Fibroblast of lung (primary cell): Measurements from ENCODE around the gene CLUH. TPM values are rescaled to one million over a fixed set of nuclear protein-coding genes. Genes with fewer than 3 reads are reported as not detected.

Experiments used
- DNase-seq, 2 donors: peaks; one replicate each; pipeline versions ENCODE4 v3.0.0 to v3.0.0-alpha.2; 2010; ENCODE audit warnings: low read depth in 2 of 2
- H2AFZ ChIP-seq: 2 replicates; pipeline ENCODE4 v1.5.1; 2012; ENCODE audit warnings: low read length, control low read depth, inconsistent platforms
- H3K27ac ChIP-seq: 2 replicates; pipeline ENCODE4 v1.5.1; 2011; ENCODE audit warnings: low read length, control low read depth; ENCODE audit not compliant: insufficient read depth
- H3K27me3 ChIP-seq: 2 replicates; pipeline ENCODE4 v1.5.1; 2011; ENCODE audit warnings: mild to moderate bottlenecking, low read length; ENCODE audit not compliant: control insufficient read depth, insufficient read depth
- H3K36me3 ChIP-seq: 2 replicates; pipeline ENCODE4 v1.5.1; 2011; ENCODE audit warnings: low read length; ENCODE audit not compliant: control insufficient read depth, insufficient read depth
- H3K4me1 ChIP-seq: 2 replicates; pipeline ENCODE4 v1.5.1; 2011; ENCODE audit warnings: low read length; ENCODE audit not compliant: control insufficient read depth, insufficient read depth; ENCODE audit errors: extremely low read depth
- H3K4me2 ChIP-seq: 2 replicates; pipeline ENCODE4 v1.5.1; 2011; ENCODE audit warnings: low read length, control low read depth; ENCODE audit not compliant: insufficient read depth; ENCODE audit errors: extremely low read depth
- H3K4me3 ChIP-seq, 4 experiments: fragments of 200-600 bp in 1 of 4; sonication (generic) in 1 of 4; replicated peaks in 1 of 4; 2 replicates each; pipeline ENCODE4 v1.5.1; 2011 to 2016; ENCODE audit warnings: low read length in 4 of 4, low read depth in 3 of 4, mild to moderate bottlenecking in 3 of 4, control low read depth in 2 of 4, inconsistent platforms in 1 of 4, mixed read lengths in 1 of 4; ENCODE audit not compliant: insufficient read depth in 1 of 4; ENCODE audit errors: control extremely low read depth in 1 of 4
- H3K79me2 ChIP-seq: 2 replicates; pipeline ENCODE4 v1.5.1; 2012; ENCODE audit warnings: mild to moderate bottlenecking, low read length, inconsistent platforms; ENCODE audit not compliant: control insufficient read depth, insufficient read depth
- H3K9ac ChIP-seq: 2 replicates; pipeline ENCODE4 v1.5.1; 2011; ENCODE audit warnings: mild to moderate bottlenecking, low read length, control low read depth; ENCODE audit not compliant: insufficient read depth
- H3K9me3 ChIP-seq: 2 replicates; pipeline ENCODE4 v1.5.1; 2012; ENCODE audit warnings: low read depth, low read length; ENCODE audit not compliant: control insufficient read depth, insufficient read depth
- H4K20me1 ChIP-seq: 2 replicates; pipeline ENCODE4 v1.5.1; 2011; ENCODE audit warnings: low read length; ENCODE audit not compliant: control insufficient read depth, insufficient read depth; ENCODE audit errors: extremely low read depth
- CTCF ChIP-seq, 2 donors: IDR thresholded peaks in 1 of 2; conservative IDR thresholded peaks in 1 of 2; 1 replicate in 1 of 2; 2 replicates in 1 of 2; pipeline ENCODE4 v1.5.1; 2011 to 2012; ENCODE audit warnings: low read length in 2 of 2, control low read depth in 1 of 2, inconsistent platforms in 1 of 2, low read depth in 1 of 2, mild to moderate bottlenecking in 1 of 2
- EZH2 ChIP-seq: IDR thresholded peaks from 2 replicates; pipeline ENCODE4 v1.5.1; 2012; ENCODE audit warnings: low read length, control low read depth, mild to moderate bottlenecking; ENCODE audit errors: missing control alignments
- polyA plus RNA-seq, 2 donors: library from polyadenylated mRNA; depleted of rRNA in 1 of 2; stranded (reverse) in 1 of 2; unstranded in 1 of 2; fragments of >200 nt; gene quantifications; 2 replicates each; pipeline ENCODE4 v1.2.1, GENCODE V29; 2011 to 2012; ENCODE audit warnings: missing spikeins in 1 of 2
- total RNA-seq: library from RNA; depleted of rRNA; stranded (reverse); fragments of >200 nt; gene quantifications from 2 replicates; pipeline ENCODE4 v1.2.1, GENCODE V29; 2014

Gene CLUH
- total and polyA plus RNA-seq, 2 donors (not counting 1 experiment from before 2014, with no cell fraction given), result 10.5 to 29.4 TPM

GRCh38 chr17:2690165-2691068 lies 21.1 kb downstream of the CLUH start:
- no peak for TF ChIP-seq EZH2
- no peak for TF ChIP-seq CTCF (conservative IDR thresholded peaks at IDR 0.05 in 1 of 2, IDR thresholded peaks at IDR 0.05 in 1 of 2; ENCODE audit: low read depth in 1 of 2, low read length in 2 of 2)
- H3K36me3 ChIP-seq, result peaks cover 15% of the 10 kb centered on the region

GRCh38 chr17:2689411-2690164 lies 22.0 kb downstream of the CLUH start:
- H3K36me3 ChIP-seq, result peaks cover 15% of the 10 kb centered on the region
- H3K79me2 ChIP-seq, result no peaks in the 10 kb centered on the region
- H3K4me3 ChIP-seq, result no peak overlapping the region
- no peak for DNase-seq
- peaks cover 7% of the 10 kb centered on the region for H3K4me1 ChIP-seq
- H3K4me2 ChIP-seq, result no peak overlapping the region
- H4K20me1 ChIP-seq, result no peaks in the 10 kb centered on the region
- TF ChIP-seq CTCF (conservative IDR thresholded peaks at IDR 0.05 in 1 of 2, IDR thresholded peaks at IDR 0.05 in 1 of 2; ENCODE audit: low read depth in 1 of 2, low read length in 2 of 2), result no peak
- TF ChIP-seq EZH2, result no peak
- H2AFZ ChIP-seq, result no peak overlapping the region
- H3K27ac ChIP-seq, result no peak overlapping the region
- H3K9me3 ChIP-seq, result no peaks in the 10 kb centered on the region
- H3K9ac ChIP-seq, result no peak overlapping the region
- no peaks in the 10 kb centered on the region for H3K27me3 ChIP-seq

More at GRCh38 chr17:2690165-2691068, 21.1 kb downstream of the CLUH start:
- no peak for DNase-seq
- Histone ChIP-seq H3K27ac (no peak overlapping the region), H3K4me2 (no peak overlapping the region), H3K79me2 (no peaks in the 10 kb centered on the region), H3K9ac (no peak overlapping the region), H4K20me1 (no peaks in the 10 kb centered on the region), H3K4me1 (peaks cover 7% of the 10 kb centered on the region), H2AFZ (no peak overlapping the region), H3K4me3 (no peak overlapping the region), H3K9me3 (no peaks in the 10 kb centered on the region), H3K27me3 (no peaks in the 10 kb centered on the region)
